Activated naive CD8-positive, alpha-beta T cell (primary cell): ENCODE measurements around the gene APBA2.
A peak's percentile ranks its signal among the peaks of the same experiment; 100 is the strongest.
"Not testable (repeated sequence)": the region's sequence is repeated elsewhere in the genome, so short reads cannot be mapped to it uniquely, and the experiment has no call there.

ENCODE experiments used
- H3K27ac Mint-ChIP-seq: one replicate; pipeline ENCODE4 v1.8.0; 2021; ENCODE audit warnings: mixed read lengths
- H3K27me3 Mint-ChIP-seq: one replicate; pipeline ENCODE4 v1.8.0; 2021; ENCODE audit warnings: mixed read lengths
- H3K36me3 Mint-ChIP-seq: one replicate; pipeline ENCODE4 v1.8.0; 2021; ENCODE audit warnings: mixed read lengths
- H3K4me1 Mint-ChIP-seq: one replicate; pipeline ENCODE4 v1.8.0; 2021; ENCODE audit warnings: low read depth, mixed read lengths
- H3K4me3 Mint-ChIP-seq: one replicate; pipeline ENCODE4 v1.8.0; 2021; ENCODE audit warnings: mild to moderate bottlenecking, mixed read lengths
- H3K9me3 Mint-ChIP-seq: one replicate; pipeline ENCODE4 v1.8.0; 2021; ENCODE audit warnings: low read depth, mixed read lengths

Gene APBA2

GRCh38 chr15:29029651-29030195 lies 143.9 kb downstream of the APBA2 start:
- no peak overlapping the region for H3K27ac Mint-ChIP-seq
- peaks cover 3% of the 10 kb centered on the region for H3K9me3 Mint-ChIP-seq
- H3K27me3 Mint-ChIP-seq, result no peaks in the 10 kb centered on the region
- no peak overlapping the region for H3K4me3 Mint-ChIP-seq
- H3K36me3 Mint-ChIP-seq, result peaks cover 15% of the 10 kb centered on the region
- peaks cover 50% of the 10 kb centered on the region for H3K4me1 Mint-ChIP-seq

DNA sequence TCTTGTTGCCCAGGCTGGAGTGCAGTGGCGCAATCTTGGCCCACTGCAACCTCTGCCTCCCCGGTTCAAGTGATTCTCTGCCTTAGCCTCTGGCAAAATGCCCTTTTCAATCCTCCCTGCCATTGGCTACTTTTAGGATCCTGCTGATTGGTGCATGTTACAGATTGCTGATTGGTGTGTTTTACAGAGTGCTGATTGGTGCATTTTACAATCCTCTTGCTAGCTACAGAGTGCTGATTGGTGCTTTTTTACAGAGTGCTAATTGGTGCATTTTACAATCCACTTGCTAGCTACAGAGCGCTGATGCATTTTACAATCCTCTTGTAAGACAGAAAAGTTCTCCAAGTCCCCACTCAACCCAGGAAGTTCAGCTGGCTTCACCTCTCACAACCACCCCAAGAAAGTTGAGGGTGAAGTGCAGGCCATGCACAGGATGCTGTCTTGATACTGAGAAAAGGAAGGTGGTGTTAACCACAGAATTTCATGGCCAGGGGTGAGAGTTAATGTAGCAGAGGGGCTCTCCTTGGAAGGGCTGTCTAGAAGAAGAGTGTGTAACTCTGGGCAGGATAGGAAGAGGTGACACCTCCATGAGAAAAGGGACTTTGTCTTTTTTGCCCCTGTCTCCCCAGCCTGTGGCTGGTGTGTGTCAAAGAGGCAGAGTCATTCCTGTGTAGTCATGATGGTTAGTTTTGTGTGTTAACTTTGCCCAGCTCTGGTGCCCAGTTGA lies 145.9 kb downstream of the APBA2 start:
- Mint-ChIP-seq H3K27ac (peak overlapping the region; percentile 72), H3K36me3 (peaks cover 15% of the 10 kb centered on the region), H3K4me1 (peaks cover 57% of the 10 kb centered on the region), H3K27me3 (no peaks in the 10 kb centered on the region), H3K4me3 (peak overlapping the region; percentile 17), H3K9me3 (peaks cover 3% of the 10 kb centered on the region)

DNA sequence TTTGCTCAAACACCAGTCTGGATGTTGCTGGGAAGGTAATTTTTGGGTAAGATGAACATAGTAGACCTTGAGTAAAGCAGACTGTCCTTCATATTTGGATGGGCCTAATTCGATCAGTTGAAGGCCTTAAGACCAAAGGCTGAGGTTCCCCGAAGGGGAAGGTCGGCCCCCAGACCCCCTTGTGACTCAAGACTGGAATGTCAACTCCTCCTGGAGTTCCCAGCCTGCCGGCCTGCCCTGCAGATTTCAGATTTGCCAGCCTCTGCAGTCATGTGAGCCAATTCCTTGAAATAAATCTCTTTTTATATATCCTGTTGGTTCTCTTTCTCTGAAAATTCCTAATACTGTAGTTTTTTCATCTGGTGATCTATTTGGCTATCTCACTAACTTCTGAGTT lies 146.5 kb downstream of the APBA2 start:
- Mint-ChIP-seq H3K36me3 (peaks cover 15% of the 10 kb centered on the region), H3K27ac (peak overlapping the region; percentile 72), H3K4me3 (no peak overlapping the region), H3K9me3 (peaks cover 3% of the 10 kb centered on the region), H3K4me1 (peaks cover 58% of the 10 kb centered on the region), H3K27me3 (no peaks in the 10 kb centered on the region)

GRCh38 chr15:29032751-29033150 lies 147.0 kb downstream of the APBA2 start:
- Mint-ChIP-seq H3K27ac (no peak overlapping the region), H3K27me3 (no peaks in the 10 kb centered on the region), H3K36me3 (peaks cover 17% of the 10 kb centered on the region), H3K9me3 (peaks cover 3% of the 10 kb centered on the region), H3K4me3 (no peak overlapping the region), H3K4me1 (peaks cover 63% of the 10 kb centered on the region)

DNA sequence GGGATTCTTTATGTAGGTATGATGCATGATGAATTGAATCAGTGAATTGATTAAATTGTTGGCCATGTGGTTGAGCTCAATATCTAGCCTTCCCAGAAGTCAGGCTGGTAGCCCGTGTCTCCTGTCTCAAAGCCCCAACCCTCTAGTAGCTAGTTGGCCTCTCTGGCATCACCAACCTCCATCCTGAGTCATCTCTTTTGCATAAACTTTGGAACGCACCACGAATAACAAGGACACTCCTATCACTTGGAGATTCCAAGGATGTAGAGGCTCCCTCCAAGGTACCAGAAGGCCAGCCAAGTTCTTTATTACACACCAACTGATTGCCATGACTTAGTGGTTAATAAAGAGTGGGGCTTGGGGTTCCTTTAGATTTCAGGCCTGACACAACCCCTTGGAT lies 148.4 kb downstream of the APBA2 start:
- H3K27ac Mint-ChIP-seq, result peak overlapping the region; percentile 28
- H3K4me3 Mint-ChIP-seq, result no peak overlapping the region
- peaks cover 3% of the 10 kb centered on the region for H3K9me3 Mint-ChIP-seq
- peaks cover 67% of the 10 kb centered on the region for H3K4me1 Mint-ChIP-seq
- H3K36me3 Mint-ChIP-seq, result peaks cover 15% of the 10 kb centered on the region
- H3K27me3 Mint-ChIP-seq, result no peaks in the 10 kb centered on the region

- Mint-ChIP-seq H3K27me3 (no peaks in the 10 kb centered on the region), H3K4me3 (no peak overlapping the region), H3K27ac (no peak overlapping the region), H3K9me3 (peaks cover 3% of the 10 kb centered on the region), H3K36me3 (peaks cover 13% of the 10 kb centered on the region), H3K4me1 (peaks cover 69% of the 10 kb centered on the region)
These were observed 149.0 kb downstream of the APBA2 start for GRCh38 chr15:29034593-29035335.

DNA sequence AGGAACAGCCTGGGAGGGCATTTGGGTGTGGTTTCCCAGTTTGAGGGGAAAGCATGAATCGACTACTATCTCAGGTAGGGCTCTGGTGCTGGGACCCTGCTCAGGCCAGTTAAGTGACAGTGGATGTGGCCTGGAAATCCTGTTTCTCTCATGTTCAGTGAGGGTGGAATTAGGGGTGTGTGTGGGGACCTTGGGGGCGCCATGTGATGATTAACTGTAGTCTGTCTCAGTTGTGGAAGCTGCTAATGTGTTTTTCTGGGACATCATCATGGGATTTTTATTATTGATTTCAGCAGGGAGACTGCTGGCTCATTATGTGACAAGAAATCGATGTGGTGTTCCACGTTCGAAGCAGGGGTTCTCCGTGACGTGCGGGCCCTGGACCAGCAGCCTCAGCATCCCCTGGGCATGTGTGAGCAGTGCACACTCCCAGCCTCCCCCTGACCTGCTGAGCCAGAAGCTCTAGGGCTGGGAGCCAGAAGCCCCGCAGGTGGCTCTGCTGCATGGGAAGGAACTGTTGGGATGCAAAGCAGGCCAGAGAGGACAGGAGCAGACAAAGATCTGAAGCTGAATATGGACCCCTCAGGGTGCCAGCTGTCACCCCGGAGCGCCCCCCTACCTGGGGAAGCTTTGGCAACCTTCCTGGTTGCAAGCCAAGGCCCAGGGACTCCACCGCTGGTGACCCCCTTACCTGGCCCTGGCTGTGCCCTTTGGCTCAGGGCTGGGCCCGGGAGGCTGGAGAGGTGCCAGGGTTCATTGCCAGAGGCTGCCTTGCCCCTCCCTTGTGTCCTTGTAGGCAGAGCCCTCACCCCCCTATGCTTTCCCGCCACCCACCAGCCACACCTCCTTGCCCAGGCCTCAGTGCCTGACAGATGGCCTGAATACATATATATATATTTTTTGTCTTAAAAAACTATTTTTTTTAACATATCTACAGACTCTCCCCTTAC lies 149.8 kb downstream of the APBA2 start:
- Mint-ChIP-seq H3K36me3 (peaks cover 15% of the 10 kb centered on the region), H3K4me1 (peaks cover 76% of the 10 kb centered on the region), H3K27ac (no peak overlapping the region), H3K9me3 (peaks cover 3% of the 10 kb centered on the region), H3K27me3 (no peaks in the 10 kb centered on the region), H3K4me3 (no peak overlapping the region)

DNA sequence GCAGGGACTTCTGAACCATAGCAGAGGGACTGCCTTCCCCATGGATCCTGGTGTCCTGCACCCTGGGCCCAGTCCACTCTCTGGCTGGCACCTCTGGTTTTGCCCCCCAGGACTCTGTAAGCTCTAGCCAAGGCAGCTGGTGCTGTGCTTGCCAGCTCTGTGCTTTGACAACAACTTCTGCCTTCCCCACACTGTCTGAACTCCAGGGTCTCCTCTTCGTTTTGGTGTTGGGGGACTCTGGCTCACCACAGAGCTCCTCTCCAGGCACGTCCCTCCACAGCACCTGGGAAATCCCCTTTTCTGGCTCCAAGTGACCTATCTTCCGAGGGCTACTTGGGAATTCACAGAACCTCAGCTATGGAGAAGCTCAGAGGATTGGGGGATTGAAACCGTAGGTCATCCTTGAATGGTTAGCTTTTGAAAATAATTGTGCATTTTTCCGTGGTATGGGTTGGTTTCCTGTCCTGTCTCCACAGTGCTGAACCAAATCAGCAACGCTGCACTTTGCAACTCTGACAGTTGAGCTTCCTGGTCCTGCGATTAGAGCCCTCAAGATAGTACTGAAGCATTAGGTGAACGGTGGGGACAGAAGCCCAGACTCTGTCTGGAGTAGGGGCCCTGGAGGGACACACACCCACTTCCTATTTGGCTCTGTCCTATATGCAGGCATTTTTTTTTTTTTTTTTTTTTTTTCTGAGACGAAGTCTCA lies 152.4 kb downstream of the APBA2 start:
- Mint-ChIP-seq H3K27me3 (no peaks in the 10 kb centered on the region), H3K4me3 (no peak overlapping the region), H3K36me3 (peaks cover 7% of the 10 kb centered on the region), H3K4me1 (peaks cover 75% of the 10 kb centered on the region), H3K27ac (no peak overlapping the region), H3K9me3 (no peaks in the 10 kb centered on the region)

DNA sequence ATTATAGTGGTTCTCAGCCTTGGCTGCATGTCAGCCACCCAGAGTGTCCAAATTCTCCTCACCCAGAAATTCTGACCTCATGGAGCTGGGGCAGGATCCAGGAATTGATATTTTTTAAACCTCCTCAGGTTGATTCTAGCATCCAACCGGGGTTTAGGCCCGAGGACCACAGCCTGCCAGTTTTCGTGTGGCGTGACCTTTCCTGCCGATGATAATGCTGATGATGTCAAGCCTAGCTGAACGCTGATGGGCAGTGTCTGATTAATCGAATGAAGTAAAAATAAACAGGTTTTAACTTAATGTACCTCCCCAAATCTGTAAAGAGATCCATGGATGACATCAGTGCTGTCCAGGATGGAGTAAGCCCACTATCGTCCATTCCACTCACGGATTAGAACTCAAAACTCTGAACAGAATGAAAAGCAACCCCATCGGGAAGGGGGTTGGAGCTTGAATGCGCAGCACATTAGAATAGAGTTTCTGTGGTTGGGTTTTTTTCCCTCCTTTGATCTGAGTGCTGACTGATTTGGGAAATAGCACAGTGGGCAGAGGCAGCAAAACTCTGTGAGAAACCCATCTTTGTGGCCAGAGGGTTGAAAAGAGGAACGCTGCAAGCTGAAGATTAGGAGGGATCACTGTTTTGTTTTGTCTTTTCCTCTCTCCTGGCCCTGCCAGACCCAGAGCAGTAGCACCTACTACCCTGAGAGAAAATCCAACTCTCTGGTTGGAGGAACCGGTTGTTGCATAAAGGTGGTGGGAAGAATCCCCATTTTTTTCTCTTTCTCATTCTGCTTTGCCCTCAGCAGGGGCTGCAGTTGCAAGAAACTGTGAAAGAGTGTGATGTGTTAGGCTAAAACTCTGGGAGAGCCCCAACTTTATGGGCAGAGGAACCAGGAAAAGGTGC lies 153.9 kb downstream of the APBA2 start:
- Mint-ChIP-seq H3K9me3 (no peaks in the 10 kb centered on the region), H3K4me3 (no peak overlapping the region), H3K27me3 (no peaks in the 10 kb centered on the region), H3K4me1 (peaks cover 79% of the 10 kb centered on the region), H3K27ac (peak overlapping the region; percentile 66), H3K36me3 (peaks cover 5% of the 10 kb centered on the region)

- Mint-ChIP-seq H3K4me1 (peaks cover 75% of the 10 kb centered on the region), H3K9me3 (no peaks in the 10 kb centered on the region), H3K4me3 (no peak overlapping the region), H3K27me3 (no peaks in the 10 kb centered on the region), H3K36me3 (peaks cover 5% of the 10 kb centered on the region), H3K27ac (peak overlapping the region; percentile 66)
These were observed 154.6 kb downstream of the APBA2 start for GRCh38 chr15:29040370-29040751.

- H3K27ac Mint-ChIP-seq, result no peak overlapping the region
- peaks cover 75% of the 10 kb centered on the region for H3K4me1 Mint-ChIP-seq
- no peak overlapping the region for H3K4me3 Mint-ChIP-seq
- no peaks in the 10 kb centered on the region for H3K27me3 Mint-ChIP-seq
- peaks cover 3% of the 10 kb centered on the region for H3K36me3 Mint-ChIP-seq
- H3K9me3 Mint-ChIP-seq, result no peaks in the 10 kb centered on the region
These were observed 158.1 kb downstream of the APBA2 start for GRCh38 chr15:29043736-29044502.

GRCh38 chr15:29044503-29044901 lies 158.7 kb downstream of the APBA2 start:
- Mint-ChIP-seq H3K9me3 (no peaks in the 10 kb centered on the region), H3K36me3 (peaks cover 3% of the 10 kb centered on the region), H3K4me3 (no peak overlapping the region), H3K27me3 (no peaks in the 10 kb centered on the region), H3K4me1 (peaks cover 76% of the 10 kb centered on the region), H3K27ac (no peak overlapping the region)

GRCh38 chr15:29045161-29045560 lies 159.4 kb downstream of the APBA2 start:
- not testable (repeated sequence) for H3K4me3 Mint-ChIP-seq, H3K9me3 Mint-ChIP-seq, H3K27me3 Mint-ChIP-seq, H3K36me3 Mint-ChIP-seq
- peaks cover 76% of the 10 kb centered on the region for H3K4me1 Mint-ChIP-seq
- H3K27ac Mint-ChIP-seq, result peak overlapping the region; percentile 80
